Bronchial epithelial cell (primary cell): ENCODE results near the gene CAPN10. TPM values are rescaled to one million over a fixed set of nuclear protein-coding genes. Genes with fewer than 3 reads are reported as not detected.

Source experiments
- DNase-seq: peaks from one replicate; pipeline ENCODE4 v3.0.0-alpha.2; 2010; ENCODE audit warnings: low read depth
- FAIRE-seq: peaks from 2 replicates; lab custom pipeline; 2011; peaks lifted over from hg19 to GRCh38; lab: Jason Lieb, UNC
- H3K27me3 ChIP-seq: 2 replicates; pipeline ENCODE4 v1.5.1; 2011; ENCODE audit warnings: low read length; ENCODE audit not compliant: control insufficient read depth, insufficient read depth
- H3K36me3 ChIP-seq: 2 replicates; pipeline ENCODE4 v1.5.1; 2011; ENCODE audit warnings: low read length; ENCODE audit not compliant: control insufficient read depth, insufficient read depth
- H3K4me3 ChIP-seq: 2 replicates; pipeline ENCODE4 v1.5.1; 2011; ENCODE audit warnings: mild to moderate bottlenecking, low read depth, low read length, control low read depth
- CTCF ChIP-seq: IDR thresholded peaks from 2 replicates; pipeline ENCODE4 v1.5.1; 2011; ENCODE audit warnings: mild to moderate bottlenecking, moderate library complexity, low read length, control low read depth, inconsistent platforms; ENCODE audit not compliant: insufficient read depth, severe bottlenecking
- total RNA-seq: library from RNA; depleted of rRNA; stranded (reverse); fragments of >200 nt; gene quantifications from 2 replicates; pipeline ENCODE4 v1.2.1, GENCODE V29; 2014

Gene CAPN10
- total RNA-seq, 1 donor from 2014 or later = 13.4 TPM

DNA sequence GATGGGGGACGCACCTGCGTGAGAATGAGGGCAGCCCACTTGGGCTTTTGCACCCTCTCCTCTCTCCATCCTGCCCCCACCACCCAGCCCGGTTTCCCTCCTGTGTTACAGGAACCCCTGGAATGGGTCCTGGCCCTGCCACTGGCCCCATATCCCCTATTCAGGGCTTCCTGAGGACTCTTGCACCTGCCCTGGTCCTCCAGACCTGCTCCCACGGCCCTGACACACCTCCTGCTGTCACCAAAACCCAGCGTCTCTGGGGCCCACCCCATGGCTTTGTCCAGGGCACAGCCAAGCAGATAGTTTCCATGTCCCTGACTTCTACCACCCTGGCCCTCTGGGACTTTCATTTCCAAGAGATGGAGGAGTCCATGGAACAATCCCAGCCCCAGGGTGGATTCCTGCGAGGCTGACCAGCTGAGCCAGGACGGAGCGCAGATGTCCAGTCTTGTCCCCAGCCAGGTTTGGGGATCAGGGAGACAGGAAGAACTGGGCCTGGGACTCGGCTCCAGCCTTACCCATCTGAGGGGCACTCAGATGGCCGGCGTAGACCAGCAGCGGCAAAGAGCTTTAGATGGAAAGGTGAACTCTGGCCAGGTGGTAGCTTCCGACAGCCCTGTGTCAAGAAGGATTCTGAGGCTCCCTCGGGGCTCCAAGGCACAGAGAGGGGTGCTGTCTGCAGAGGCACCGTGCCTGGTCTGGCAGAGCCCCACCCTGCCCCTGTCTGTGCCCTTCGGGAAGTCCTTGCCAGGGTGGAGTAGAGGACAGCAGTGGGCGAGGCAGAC is 50.8 kb downstream of the CAPN10 start:
- DNase-seq (no peak), FAIRE-seq (no peak)
- Histone ChIP-seq H3K36me3 (no peaks in the 10 kb centered on the region), H3K27me3 (no peaks in the 10 kb centered on the region), H3K4me3 (no peak overlapping the region)
- TF ChIP-seq CTCF = no peak

DNA sequence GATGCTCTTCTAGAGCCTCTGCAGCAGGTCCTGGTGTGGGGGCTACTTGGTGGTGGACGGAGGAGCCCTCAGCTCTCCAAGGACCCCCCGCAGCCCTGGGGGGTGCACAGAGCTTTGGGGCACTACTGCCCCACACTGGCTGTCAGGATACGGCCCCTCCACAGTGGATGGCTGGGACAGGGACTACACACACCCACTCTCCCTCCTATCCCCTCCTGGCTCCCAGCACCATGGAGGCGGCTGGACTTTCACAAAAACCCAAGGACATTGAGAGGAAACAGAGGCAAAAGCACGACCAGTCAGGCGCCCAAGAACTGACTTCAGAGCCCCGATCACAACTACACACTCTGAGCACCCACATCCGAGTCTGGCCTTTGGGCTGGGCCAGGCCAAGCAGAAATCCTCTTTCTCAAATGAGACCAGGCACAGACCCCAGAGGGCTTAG is 51.4 kb downstream of the CAPN10 start:
- no peaks in the 10 kb centered on the region for H3K36me3 ChIP-seq
- no peak overlapping the region for H3K4me3 ChIP-seq
- DNase-seq (no peak), FAIRE-seq (no peak)
- TF ChIP-seq CTCF = no peak
- H3K27me3 ChIP-seq = no peaks in the 10 kb centered on the region

GRCh38 chr2:240638512-240639160 is 52.1 kb downstream of the CAPN10 start:
- Histone ChIP-seq H3K36me3 (no peaks in the 10 kb centered on the region), H3K4me3 (no peak overlapping the region), H3K27me3 (no peaks in the 10 kb centered on the region)
- TF ChIP-seq CTCF = no peak
- no peak for FAIRE-seq
- no peak for DNase-seq

- DNase-seq = no peak
- no peak for FAIRE-seq
Observed at GRCh38 chr2:240639566-240639965, 53.0 kb downstream of the CAPN10 start.

DNA sequence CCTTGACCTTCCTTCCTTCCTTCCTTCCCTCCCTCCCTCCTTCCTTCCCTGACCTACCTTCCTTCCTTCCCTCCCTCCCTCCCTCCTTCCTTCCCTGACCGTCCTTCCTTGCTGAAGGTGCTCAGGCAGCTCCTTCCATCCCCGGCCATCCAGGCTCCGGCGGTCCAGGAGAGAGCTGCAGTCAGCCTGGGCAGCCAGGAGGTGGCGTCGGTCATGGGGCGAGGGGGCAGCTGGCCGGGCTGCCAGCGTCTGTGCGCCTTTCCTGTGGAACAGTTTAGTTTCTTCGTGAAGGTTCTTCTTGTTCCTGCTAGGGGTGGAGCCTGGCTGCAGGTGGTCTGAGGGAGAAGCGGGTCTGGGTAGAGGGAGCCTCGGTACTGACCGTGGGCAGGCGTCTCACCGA is 54.4 kb downstream of the CAPN10 start:
- no peak overlapping the region for H3K4me3 ChIP-seq
- H3K36me3 ChIP-seq = no peaks in the 10 kb centered on the region
- H3K27me3 ChIP-seq = no peaks in the 10 kb centered on the region
- DNase-seq = no peak
- no peak for TF ChIP-seq CTCF
- FAIRE-seq = no peak

More at GRCh38 chr2:240639566-240639965, 53.0 kb downstream of the CAPN10 start:
- Histone ChIP-seq H3K36me3 (no peaks in the 10 kb centered on the region), H3K4me3 (no peak overlapping the region), H3K27me3 (no peaks in the 10 kb centered on the region)
- no peak for TF ChIP-seq CTCF
